ENCODE results near the gene CPT1B.

- TF ChIP-seq POLR2A (IDR thresholded peaks at IDR 0.05) (peak in 1 of 4 donors; percentile 51), CTCF (IDR thresholded peaks at IDR 0.05) (peak; percentile 54 to 70 (median 64)), EP300 (IDR thresholded peaks at IDR 0.05) (no peak)
Observed at GRCh38 chr22:50544078-50544745, 34.0 kb downstream of the CPT1B start.
